ENCODE measurements around the gene ADA.
"Not testable (repeated sequence)": the region's sequence is repeated elsewhere in the genome, so short reads cannot be mapped to it uniquely, and the experiment has no call there.

ADA gene

DNA sequence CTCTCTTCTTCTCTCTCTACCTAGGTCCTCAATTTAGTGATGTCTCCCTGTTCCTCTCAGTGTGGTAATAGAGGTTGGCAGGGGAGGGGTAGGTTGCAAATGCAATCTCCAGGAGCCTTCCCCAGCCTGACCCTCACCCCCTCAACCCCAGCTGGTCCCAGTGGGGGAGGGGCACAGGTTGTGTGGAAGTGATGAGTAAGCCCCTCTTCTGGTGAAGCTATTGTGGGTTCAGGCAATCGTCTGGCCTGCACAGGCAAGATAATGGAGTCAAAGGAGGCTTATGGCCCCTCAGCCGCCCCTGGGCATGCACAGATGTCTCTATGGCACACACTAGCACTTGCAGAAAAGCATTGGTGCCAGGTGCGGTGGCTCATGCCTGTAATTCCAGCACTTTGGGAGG is 10.8 kb upstream of the ADA start:
- H3K27me3 Mint-ChIP-seq = no peaks in the 10 kb centered on the region
- ATAC-seq (replicated peaks) (no peak), DNase-seq (no peak)
- H3K9me3 Mint-ChIP-seq = peaks cover 0 to 3% of the 10 kb centered on the region in 2 donors
- peaks cover 3% of the 10 kb centered on the region for H3K36me3 Mint-ChIP-seq (ENCODE audit: insufficient read depth)
- no peak overlapping the region for H3K4me3 Mint-ChIP-seq
- peak overlapping the region; percentile 44 to 90 for H3K27ac Mint-ChIP-seq
- H3K4me1 Mint-ChIP-seq (ENCODE audit: low read depth in 2 of 2) = peaks cover 7 to 17% of the 10 kb centered on the region in 2 donors

GRCh38 chr20:44660581-44660980 is 9.1 kb upstream of the ADA start:
- H3K27me3 Mint-ChIP-seq = no peaks in the 10 kb centered on the region
- ATAC-seq (replicated peaks) = no peak
- H3K4me3 Mint-ChIP-seq = no peak overlapping the region
- H3K27ac Mint-ChIP-seq = peak overlapping the region in 1 of 2 donors; percentile 20
- H3K4me1 Mint-ChIP-seq (ENCODE audit: low read depth in 2 of 2) = peaks cover 9 to 11% of the 10 kb centered on the region in 2 donors
- H3K36me3 Mint-ChIP-seq (ENCODE audit: insufficient read depth) = peaks cover 3% of the 10 kb centered on the region
- peaks cover 0 to 3% of the 10 kb centered on the region in 2 donors for H3K9me3 Mint-ChIP-seq
- no peak for DNase-seq

DNA sequence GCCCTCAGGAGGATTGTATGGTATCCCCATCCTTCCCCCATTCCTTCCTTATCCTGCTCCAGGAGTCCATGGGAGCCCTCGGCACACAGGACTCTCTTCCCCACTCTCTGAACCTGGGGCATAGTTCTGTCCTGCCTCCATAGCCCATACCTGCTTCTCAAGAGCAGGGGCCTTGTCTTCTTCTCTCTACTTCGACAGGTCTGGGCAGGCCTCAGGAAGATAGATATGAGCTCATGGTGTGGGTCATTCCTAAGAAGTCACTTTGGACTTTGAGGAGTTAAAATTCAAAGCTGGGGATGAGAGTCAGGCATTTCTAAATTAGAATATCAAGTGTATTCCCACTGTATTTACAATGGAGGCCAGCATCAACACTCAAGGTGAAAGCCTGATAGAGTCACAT is 8.4 kb upstream of the ADA start:
- Mint-ChIP-seq H3K27ac (no peak overlapping the region), H3K27me3 (no peaks in the 10 kb centered on the region), H3K9me3 (peaks cover 0 to 3% of the 10 kb centered on the region in 2 donors), H3K4me3 (no peak overlapping the region), H3K36me3 (ENCODE audit: insufficient read depth) (peaks cover 3% of the 10 kb centered on the region), H3K4me1 (ENCODE audit: low read depth in 2 of 2) (peaks cover 9 to 11% of the 10 kb centered on the region in 2 donors)
- DNase-seq (no peak), ATAC-seq (replicated peaks) (no peak)

DNA sequence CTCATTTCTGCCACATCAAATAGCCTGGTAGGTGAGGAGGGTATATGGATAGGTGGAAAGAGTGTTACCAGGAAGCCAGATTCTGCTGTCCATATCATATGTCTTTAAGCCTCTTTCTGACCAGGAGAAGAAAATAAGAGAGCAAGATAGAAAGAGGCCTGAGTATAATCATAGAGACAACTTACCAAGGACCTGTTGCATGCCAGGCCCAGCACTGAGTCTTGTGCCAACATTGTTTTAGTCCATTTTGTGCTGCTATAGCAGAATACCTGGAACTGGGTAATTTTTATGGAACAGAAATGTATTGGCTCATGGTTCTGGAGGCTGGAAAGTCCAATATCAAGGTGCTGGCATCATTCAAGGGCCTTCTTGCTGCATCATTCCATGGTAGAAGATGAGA is 7.3 kb upstream of the ADA start:
- Mint-ChIP-seq H3K4me3 (no peak overlapping the region), H3K36me3 (ENCODE audit: insufficient read depth) (peaks cover 3% of the 10 kb centered on the region), H3K9me3 (peaks cover 0 to 3% of the 10 kb centered on the region in 2 donors), H3K27ac (no peak overlapping the region), H3K27me3 (no peaks in the 10 kb centered on the region), H3K4me1 (ENCODE audit: low read depth in 2 of 2) (peaks cover 6 to 9% of the 10 kb centered on the region in 2 donors)
- DNase-seq = no peak
- ATAC-seq (replicated peaks) = no peak

GRCh38 chr20:44657875-44658274 is 6.4 kb upstream of the ADA start:
- no peaks in the 10 kb centered on the region for H3K27me3 Mint-ChIP-seq
- H3K36me3 Mint-ChIP-seq (ENCODE audit: insufficient read depth) = peaks cover 3% of the 10 kb centered on the region
- DNase-seq (no peak), ATAC-seq (replicated peaks) (no peak)
- no peak overlapping the region for H3K4me3 Mint-ChIP-seq
- peak overlapping the region in 1 of 2 donors; percentile 62 for H3K27ac Mint-ChIP-seq
- H3K4me1 Mint-ChIP-seq (ENCODE audit: low read depth in 2 of 2) = peaks cover 15 to 17% of the 10 kb centered on the region in 2 donors
- H3K9me3 Mint-ChIP-seq = peaks cover 0 to 3% of the 10 kb centered on the region in 2 donors

- Mint-ChIP-seq H3K27me3 (no peaks in the 10 kb centered on the region), H3K4me3 (no peak overlapping the region), H3K4me1 (ENCODE audit: low read depth in 2 of 2) (peaks cover 16 to 19% of the 10 kb centered on the region in 2 donors), H3K27ac (peak overlapping the region in 1 of 2 donors; percentile 16), H3K36me3 (ENCODE audit: insufficient read depth) (peaks cover 3% of the 10 kb centered on the region), H3K9me3 (peaks cover 0 to 3% of the 10 kb centered on the region in 2 donors)
- DNase-seq (no peak), ATAC-seq (replicated peaks) (no peak)
Measured at GRCh38 chr20:44656448-44656847, 4.9 kb upstream of the ADA start.

GRCh38 chr20:44654210-44654609 is 2.7 kb upstream of the ADA start:
- not testable (repeated sequence) for H3K27me3 Mint-ChIP-seq; DNase-seq; H3K9me3 Mint-ChIP-seq; H3K4me3 Mint-ChIP-seq; ATAC-seq (replicated peaks); H3K27ac Mint-ChIP-seq; H3K36me3 Mint-ChIP-seq (ENCODE audit: insufficient read depth)
- H3K4me1 Mint-ChIP-seq (ENCODE audit: low read depth in 2 of 2) = peaks cover 29 to 33% of the 10 kb centered on the region in 2 donors

DNA sequence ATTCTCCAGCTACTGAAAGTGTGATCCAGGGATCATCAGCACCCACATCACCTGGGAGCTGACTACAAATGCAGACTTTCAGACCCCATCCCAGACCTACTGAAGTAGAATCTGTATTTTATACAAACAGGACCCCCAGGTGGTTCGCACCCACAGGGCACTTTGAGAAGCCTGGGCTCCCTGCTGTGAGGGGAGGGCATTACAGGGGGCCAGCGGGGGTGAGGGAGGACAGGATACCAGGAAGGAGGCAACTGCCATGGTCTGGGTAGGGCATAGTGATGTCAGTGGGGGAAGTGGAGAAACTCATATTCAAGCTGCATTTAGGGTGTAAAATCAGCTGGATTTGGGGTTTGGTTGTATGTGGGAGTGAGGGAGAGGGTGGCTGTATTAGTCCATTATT is 2.0 kb upstream of the ADA start:
- H3K4me3 Mint-ChIP-seq = peak overlapping the region; percentile 11 to 86
- H3K27ac Mint-ChIP-seq = peak overlapping the region; percentile 13 to 98
- DNase-seq (no peak), ATAC-seq (replicated peaks) (no peak)
- peaks cover 35 to 39% of the 10 kb centered on the region in 2 donors for H3K4me1 Mint-ChIP-seq (ENCODE audit: low read depth in 2 of 2)
- H3K36me3 Mint-ChIP-seq (ENCODE audit: insufficient read depth) = peaks cover 3% of the 10 kb centered on the region
- H3K27me3 Mint-ChIP-seq = no peaks in the 10 kb centered on the region
- peaks cover 0 to 3% of the 10 kb centered on the region in 2 donors for H3K9me3 Mint-ChIP-seq

GRCh38 chr20:44651434-44651683 is 140 bp downstream of the ADA start:
- no peak for ATAC-seq (replicated peaks)
- Mint-ChIP-seq H3K36me3 (ENCODE audit: insufficient read depth) (peaks cover 3% of the 10 kb centered on the region), H3K9me3 (no peaks in the 10 kb centered on the region), H3K27ac (peak overlapping the region; percentile 92 to 98), H3K4me3 (peak overlapping the region; percentile 86 to 90), H3K4me1 (ENCODE audit: low read depth in 2 of 2) (peaks cover 48 to 55% of the 10 kb centered on the region in 2 donors), H3K27me3 (no peaks in the 10 kb centered on the region)
- DNase-seq = no peak

GRCh38 chr20:44650771-44651433 is 597 bp downstream of the ADA start:
- H3K27ac Mint-ChIP-seq = peak overlapping the region; percentile 92 to 98
- peak; percentile 48 for ATAC-seq (replicated peaks)
- peaks cover 53 to 60% of the 10 kb centered on the region in 2 donors for H3K4me1 Mint-ChIP-seq (ENCODE audit: low read depth in 2 of 2)
- no peaks in the 10 kb centered on the region for H3K27me3 Mint-ChIP-seq
- peak; percentile 17 to 44 (median 26) for DNase-seq
- H3K36me3 Mint-ChIP-seq (ENCODE audit: insufficient read depth) = peaks cover 3% of the 10 kb centered on the region
- H3K9me3 Mint-ChIP-seq = no peaks in the 10 kb centered on the region
- H3K4me3 Mint-ChIP-seq = peak overlapping the region; percentile 86 to 90

- Mint-ChIP-seq H3K27me3 (no peaks in the 10 kb centered on the region), H3K27ac (peak overlapping the region; percentile 92 to 98), H3K4me1 (ENCODE audit: low read depth in 2 of 2) (peaks cover 54 to 63% of the 10 kb centered on the region in 2 donors), H3K36me3 (ENCODE audit: insufficient read depth) (peaks cover 4% of the 10 kb centered on the region), H3K9me3 (no peaks in the 10 kb centered on the region), H3K4me3 (peak overlapping the region; percentile 86 to 90)
- no peak for DNase-seq
- no peak for ATAC-seq (replicated peaks)
Measured at GRCh38 chr20:44649976-44650375, 1.5 kb downstream of the ADA start.

- peak overlapping the region; percentile 92 to 98 for H3K27ac Mint-ChIP-seq
- DNase-seq (no peak), ATAC-seq (replicated peaks) (no peak)
- no peaks in the 10 kb centered on the region for H3K9me3 Mint-ChIP-seq
- H3K4me3 Mint-ChIP-seq = peak overlapping the region; percentile 86 to 90
- peaks cover 63 to 72% of the 10 kb centered on the region in 2 donors for H3K4me1 Mint-ChIP-seq (ENCODE audit: low read depth in 2 of 2)
- H3K36me3 Mint-ChIP-seq (ENCODE audit: insufficient read depth) = peaks cover 9% of the 10 kb centered on the region
- no peaks in the 10 kb centered on the region for H3K27me3 Mint-ChIP-seq
Measured at GRCh38 chr20:44649126-44649525, 2.4 kb downstream of the ADA start.

- Mint-ChIP-seq H3K4me1 (ENCODE audit: low read depth in 2 of 2) (peaks cover 65 to 75% of the 10 kb centered on the region in 2 donors), H3K36me3 (ENCODE audit: insufficient read depth) (peaks cover 9% of the 10 kb centered on the region), H3K4me3 (peak overlapping the region; percentile 86 to 90), H3K27me3 (no peaks in the 10 kb centered on the region), H3K27ac (peak overlapping the region; percentile 92 to 98), H3K9me3 (no peaks in the 10 kb centered on the region)
- no peak for DNase-seq
- ATAC-seq (replicated peaks) = no peak
Measured at GRCh38 chr20:44648579-44648978, 2.9 kb downstream of the ADA start.

DNA sequence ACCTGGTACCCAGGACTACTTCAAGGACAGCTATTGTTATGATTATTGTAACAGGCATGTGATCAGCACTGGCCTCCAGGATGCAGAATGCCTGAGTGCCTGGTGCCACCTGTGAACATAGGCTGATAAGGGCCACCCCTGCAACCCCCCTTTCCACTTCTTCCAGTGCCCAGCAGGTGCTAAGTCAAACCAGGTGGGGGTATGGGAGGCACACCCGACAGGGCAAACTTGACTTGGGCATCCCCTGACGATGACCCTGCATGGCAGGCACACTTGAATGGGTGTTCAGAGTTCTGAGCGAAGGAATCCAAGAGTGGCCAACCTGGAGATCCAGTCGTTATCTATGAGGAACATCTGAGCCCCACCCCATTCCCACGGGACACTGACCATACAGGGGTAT is 3.4 kb downstream of the ADA start:
- Mint-ChIP-seq H3K4me1 (ENCODE audit: low read depth in 2 of 2) (peaks cover 65 to 75% of the 10 kb centered on the region in 2 donors), H3K9me3 (no peaks in the 10 kb centered on the region), H3K27ac (peak overlapping the region; percentile 92 to 98), H3K4me3 (peak overlapping the region; percentile 86 to 90), H3K27me3 (no peaks in the 10 kb centered on the region), H3K36me3 (ENCODE audit: insufficient read depth) (peaks cover 9% of the 10 kb centered on the region)
- ATAC-seq (replicated peaks) (no peak), DNase-seq (no peak)
